ENCODE measurements around the gene TANGO2. TPM values are rescaled to one million over a fixed set of nuclear protein-coding genes. Genes with fewer than 3 reads are reported as not detected.

Gene TANGO2
- total RNA-seq, 1 experiment from 2014 or later = 17.0 TPM

GRCh38 chr22:20019661-20020532 lies 1.0 kb upstream of the TANGO2 start:
- H3K9me2 ChIP-seq (ENCODE audit: insufficient read depth) = no peaks in the 10 kb centered on the region
- ChIA-PET CTCF (no interaction called here), RAD21 (ENCODE audit: low non-redundant PET in 1 of 2, low total read pairs in 2 of 2, uncharacterized antibody in 2 of 2, unreplicated experiment in 2 of 2) (no interaction called here), POLR2A (interaction anchor here (0.8 to 1.6 kb wide), 2 partner anchors 45 to 57 kb away, joined by 3 to 5 read pairs; no protein-coding TSS in a partner anchor)
- peaks cover 16 to 36% of the 10 kb centered on the region in 2 experiments; a peak in 3 of 4 replicates for H3K4me1 ChIP-seq (ENCODE audit: control insufficient read depth in 1 of 2, insufficient read depth in 2 of 2, low read length in 2 of 2)
- peak overlapping the region; percentile 96 for H3K4me2 ChIP-seq (ENCODE audit: low read length)
- ATAC-seq = no peak
- H3K9me3 ChIP-seq (ENCODE audit: control insufficient read depth in 1 of 2, insufficient read depth in 1 of 2, low read depth in 1 of 2, low read length in 2 of 2) = no peaks in the 10 kb centered on the region
- TF ChIP-seq CTCF (IDR thresholded peaks at IDR 0.05 in 2 of 3, conservative IDR thresholded peaks at IDR 0.05 in 1 of 3; ENCODE audit: borderline replicate concordance in 1 of 3, insufficient read depth in 1 of 3, low read depth in 2 of 3, low read length in 2 of 3) (no peak), SRF (IDR thresholded peaks at IDR 0.05; ENCODE audit: low read depth) (no peak), CBX3 (IDR thresholded peaks at IDR 0.05; ENCODE audit: low read depth) (no peak), ATF3 (IDR thresholded peaks at IDR 0.05) (no peak), SIN3A (IDR thresholded peaks at IDR 0.05; ENCODE audit: low read depth) (peak; percentile 16; the same call in 1 of the 2 replicates)
- peaks cover 25% of the 10 kb centered on the region for H3K79me2 ChIP-seq (ENCODE audit: insufficient read depth, low read length)
- peak overlapping the region; percentile 54 for H3K27ac ChIP-seq (ENCODE audit: low read depth, low read length)
- peak overlapping the region; percentile 49 to 99 for H3K4me3 ChIP-seq (replicated peaks in 1 of 2; ENCODE audit: low read depth in 1 of 2, low read length in 2 of 2)
- no TSS peak for BruUV-seq (replicated peaks)
- DNase-seq (ENCODE audit: low read depth, low spot score) = no peak
- H3K27me3 ChIP-seq (ENCODE audit: insufficient read depth, low read length) = no peaks in the 10 kb centered on the region
- no peaks in the 10 kb centered on the region for H4K20me1 ChIP-seq (ENCODE audit: insufficient read depth)
- intact Hi-C loops (cut with micrococcal nuclease) = no loop called here
- H3K36me3 ChIP-seq (ENCODE audit: control insufficient read depth in 1 of 2, insufficient read depth in 2 of 2, low read length in 2 of 2) = no peaks in the 10 kb centered on the region
- no peak overlapping the region for H2AFZ ChIP-seq (ENCODE audit: low read depth, low read length, poor library complexity, severe bottlenecking)
- H3K9ac ChIP-seq (ENCODE audit: low read length) = peak overlapping the region; percentile 94

Data from HCT116 (cell line).